ENCODE data around the gene CHAD.

- TF ChIP-seq TGIF2 (CRISPR knock-in tag; IDR thresholded peaks at IDR 0.05) (no peak), ZBTB49 (CRISPR knock-in tag; IDR thresholded peaks at IDR 0.05; ENCODE audit: borderline replicate concordance) (no peak), HMG20A (CRISPR knock-in tag; IDR thresholded peaks at IDR 0.05; ENCODE audit: borderline replicate concordance) (no peak), ZNF501 (CRISPR knock-in tag; IDR thresholded peaks at IDR 0.05) (no peak), ZNF7 (CRISPR knock-in tag; IDR thresholded peaks at IDR 0.05) (no peak), MYNN (CRISPR knock-in tag; IDR thresholded peaks at IDR 0.05; ENCODE audit: low read depth) (no peak), KAT8 (CRISPR knock-in tag; IDR thresholded peaks at IDR 0.05) (no peak), ZFP36 (IDR thresholded peaks at IDR 0.05; ENCODE audit: borderline replicate concordance, low read depth, low read length, partially characterized antibody) (no peak), CTCF (CRISPR knock-in tag; IDR thresholded peaks at IDR 0.05) (no peak), FOXK1 (CRISPR knock-in tag; IDR thresholded peaks at IDR 0.05; ENCODE audit: borderline replicate concordance, low read depth) (no peak), POLR2A (IDR thresholded peaks at IDR 0.05; ENCODE audit: insufficient read depth in 1 of 2, low read depth in 2 of 2, low read length in 2 of 2) (no peak), ZSCAN20 (CRISPR knock-in tag; IDR thresholded peaks at IDR 0.05; ENCODE audit: borderline replicate concordance) (no peak), ZNF800 (CRISPR knock-in tag; IDR thresholded peaks at IDR 0.05) (no peak), BCL3 (CRISPR knock-in tag; IDR thresholded peaks at IDR 0.05) (no peak)
Measured at GRCh38 chr17:50432125-50432762, 36.4 kb downstream of the CHAD start.
